ENCODE data around the gene ST3GAL4.
"Not testable (repeated sequence)": the region's sequence is repeated elsewhere in the genome, so short reads cannot be mapped to it uniquely, and the experiment has no call there.

ST3GAL4 gene

DNA sequence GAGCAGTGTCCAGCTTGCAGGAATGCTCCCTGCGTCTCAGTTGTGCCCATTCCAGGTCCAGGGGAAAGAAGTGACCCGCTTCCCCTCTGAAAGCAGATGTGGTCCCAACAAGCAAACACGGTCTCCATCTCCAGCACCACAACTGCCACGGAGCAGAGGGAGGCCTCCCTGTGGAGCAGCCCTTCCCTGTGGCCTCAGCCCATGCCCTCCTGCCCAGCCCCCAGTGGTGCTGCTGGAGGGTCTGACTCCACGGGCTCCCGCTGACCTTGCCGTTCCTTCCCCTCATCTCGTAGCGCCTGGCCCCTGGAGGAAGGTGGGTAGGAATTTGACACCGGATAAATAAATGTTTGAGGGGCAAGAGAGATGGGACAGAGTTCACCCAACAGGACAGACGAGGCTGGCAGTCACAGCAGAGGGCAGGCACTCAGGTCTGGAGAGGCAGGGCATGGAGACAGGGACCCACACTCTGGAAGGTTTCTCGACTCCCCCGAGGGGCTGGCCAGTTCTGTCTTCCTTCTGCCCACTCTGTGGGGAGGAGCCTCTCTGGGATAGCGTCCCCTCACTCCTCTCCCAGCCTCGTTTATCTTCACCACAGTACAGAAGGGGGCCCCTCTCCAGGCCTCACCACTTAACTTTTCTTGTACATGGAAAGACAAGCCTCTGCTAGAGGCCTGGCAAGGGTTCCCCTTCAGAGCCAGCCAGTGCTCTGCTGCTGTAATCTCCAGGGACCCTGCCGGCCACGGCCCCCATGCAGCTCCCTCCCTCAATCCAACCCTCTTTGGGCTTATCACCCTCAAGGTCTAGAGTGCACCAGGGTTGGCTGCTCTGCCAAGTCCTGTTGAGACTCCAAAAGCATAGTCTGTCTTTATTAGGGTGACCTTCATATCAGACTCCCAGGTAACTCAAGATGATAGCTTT, 7.5 kb upstream of the ST3GAL4 start:
- DNase-seq, result peak; percentile 13

GRCh38 chr11:126348806-126349582, 6.5 kb upstream of the ST3GAL4 start:
- peak; percentile 9 for DNase-seq

- DNase-seq, result no peak
Observed at GRCh38 chr11:126350836-126351235, 4.7 kb upstream of the ST3GAL4 start.

DNA sequence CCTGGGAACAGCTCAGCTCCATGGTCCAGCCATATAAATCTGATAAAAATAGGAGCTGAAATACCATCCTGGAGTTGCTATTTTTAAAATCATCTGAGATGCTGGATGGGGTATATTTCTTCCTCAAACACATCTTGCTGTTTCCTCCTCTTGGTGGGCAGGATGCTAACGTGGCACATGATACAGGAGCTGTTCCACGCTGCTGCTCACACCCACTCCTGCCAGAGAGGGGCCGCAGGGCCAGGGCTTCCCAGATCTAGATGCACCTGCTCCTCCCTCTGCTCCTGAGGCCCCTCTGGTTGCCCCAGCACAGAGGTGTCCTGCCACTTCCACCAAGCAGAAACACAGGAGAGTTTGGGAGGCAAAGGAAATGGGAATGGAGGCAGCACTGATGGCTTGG, 3.3 kb upstream of the ST3GAL4 start:
- DNase-seq, result no peak

DNA sequence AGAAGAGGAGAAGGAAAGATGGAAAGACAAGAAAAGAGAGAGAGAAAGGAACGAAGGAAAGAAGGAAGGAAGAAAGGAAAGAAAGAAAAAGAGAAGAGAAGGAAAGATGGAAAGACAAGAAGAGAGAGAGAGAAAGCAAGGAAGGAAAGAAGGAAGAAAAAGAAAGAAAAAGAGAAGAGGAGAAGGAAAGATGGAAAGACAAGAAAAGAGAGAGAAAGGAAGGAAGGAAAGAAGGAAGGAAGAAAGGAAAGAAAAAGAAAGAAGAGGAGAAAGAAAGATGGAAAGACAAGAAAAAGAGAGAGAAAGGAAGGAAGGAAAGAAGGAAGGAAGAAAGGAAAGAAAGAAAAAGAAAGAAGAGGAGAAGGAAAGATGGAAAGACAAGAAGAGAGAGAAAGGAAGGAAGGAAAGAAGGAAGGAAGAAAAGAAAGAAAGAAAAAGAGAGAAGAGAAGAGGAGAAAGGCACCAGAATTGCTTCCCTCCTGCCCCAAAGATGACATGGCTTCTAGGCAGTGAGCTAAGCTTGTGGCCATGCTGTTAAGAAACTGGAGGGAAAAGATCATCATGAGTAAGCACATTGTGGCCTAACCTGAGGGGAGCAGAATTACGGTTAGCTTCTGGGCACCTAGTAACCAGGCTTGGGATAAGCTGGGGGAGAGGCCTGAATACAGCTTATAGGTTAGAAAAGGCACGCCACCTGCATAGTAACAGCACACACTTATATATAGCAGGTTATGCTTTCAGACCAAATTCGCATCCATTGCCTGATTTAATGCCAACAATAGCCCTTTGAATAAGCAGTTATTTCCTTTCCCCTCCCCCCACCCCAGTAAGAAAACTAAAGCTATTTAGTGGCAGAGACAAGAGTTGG, 2.3 kb upstream of the ST3GAL4 start:
- no peak for DNase-seq

DNA sequence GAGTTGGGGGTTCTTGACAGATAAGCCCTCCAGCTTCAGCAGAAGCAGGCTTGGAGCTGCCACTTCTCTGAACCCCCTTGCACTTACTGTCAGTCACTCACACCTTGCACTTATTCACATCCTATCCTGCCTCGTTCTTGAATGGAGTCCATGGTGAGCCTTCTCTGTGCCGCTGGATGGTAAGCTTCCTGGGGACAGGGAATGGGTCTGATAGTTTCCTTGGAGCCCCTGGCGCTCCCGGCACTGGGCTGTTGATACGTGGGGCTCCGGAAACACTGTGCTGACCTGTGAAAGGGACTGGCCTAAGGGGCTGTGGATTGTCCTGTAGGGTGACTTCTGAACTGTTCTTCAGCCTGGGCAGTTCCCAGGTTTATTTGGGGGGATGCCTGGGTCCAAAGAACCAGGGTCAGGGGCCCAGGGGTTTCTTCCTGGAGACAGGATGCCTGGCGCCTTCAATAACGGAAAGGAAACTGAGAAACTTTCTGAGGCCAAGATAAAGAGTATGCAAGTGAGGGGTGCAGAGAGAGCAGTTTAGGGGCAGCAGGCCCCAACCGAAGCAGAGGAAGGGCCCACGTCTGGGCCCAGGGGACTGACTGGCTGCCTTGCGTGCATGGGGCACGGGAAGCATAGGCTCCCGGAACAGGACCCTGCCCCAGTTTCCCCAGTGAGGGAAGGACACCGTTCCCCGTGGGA, 709 bp upstream of the ST3GAL4 start:
- DNase-seq, result no peak

- peak; percentile 60 for DNase-seq
Observed at GRCh38 chr11:126355926-126356897, 726 bp downstream of the ST3GAL4 start.

DNA sequence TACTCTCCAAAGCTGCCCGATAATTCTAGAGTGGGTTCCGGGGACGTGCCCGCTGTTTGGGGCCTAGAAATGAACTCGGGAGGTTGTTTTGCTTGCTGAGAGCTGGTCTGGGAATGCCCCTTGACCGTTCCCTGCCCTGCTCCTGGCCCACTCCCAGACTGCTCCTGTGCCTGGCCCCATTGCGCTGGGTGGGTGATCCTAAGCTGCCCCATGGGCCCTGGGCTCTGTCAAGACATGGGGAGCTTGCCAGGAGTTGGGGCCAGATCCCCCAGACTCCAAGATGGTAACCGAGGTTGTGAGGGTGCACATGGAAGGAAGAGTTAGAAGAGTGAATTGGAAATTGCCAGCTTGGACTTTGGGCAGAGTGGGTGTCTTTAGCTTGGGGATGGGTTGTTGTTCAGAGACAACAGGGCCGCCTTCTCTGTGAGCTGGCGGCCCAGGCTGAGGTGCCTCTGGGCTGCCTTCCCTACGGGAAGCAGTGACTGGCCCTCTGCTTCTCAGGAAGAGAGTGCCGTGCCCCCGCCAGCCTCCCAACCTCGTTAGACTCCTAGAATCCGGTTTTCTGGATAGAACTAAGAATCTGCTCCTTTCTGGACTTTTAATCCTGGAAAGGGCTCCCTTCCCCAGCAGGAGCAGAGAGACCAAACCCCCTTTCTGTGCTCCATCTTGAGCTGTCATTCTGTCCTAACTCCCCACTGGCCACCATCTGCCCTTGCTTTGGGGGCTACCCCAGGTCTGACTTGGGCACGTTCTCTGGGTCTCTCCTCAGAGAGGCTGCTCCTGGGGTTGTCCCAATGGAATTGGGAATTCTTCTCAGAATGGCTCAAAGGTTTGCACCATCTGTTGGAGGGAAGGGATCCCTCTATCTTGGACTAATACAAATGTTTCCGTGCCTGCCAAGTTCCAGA, 1.8 kb downstream of the ST3GAL4 start:
- DNase-seq, result no peak

- no peak for DNase-seq
Observed at GRCh38 chr11:126357969-126358762, 2.7 kb downstream of the ST3GAL4 start.

DNA sequence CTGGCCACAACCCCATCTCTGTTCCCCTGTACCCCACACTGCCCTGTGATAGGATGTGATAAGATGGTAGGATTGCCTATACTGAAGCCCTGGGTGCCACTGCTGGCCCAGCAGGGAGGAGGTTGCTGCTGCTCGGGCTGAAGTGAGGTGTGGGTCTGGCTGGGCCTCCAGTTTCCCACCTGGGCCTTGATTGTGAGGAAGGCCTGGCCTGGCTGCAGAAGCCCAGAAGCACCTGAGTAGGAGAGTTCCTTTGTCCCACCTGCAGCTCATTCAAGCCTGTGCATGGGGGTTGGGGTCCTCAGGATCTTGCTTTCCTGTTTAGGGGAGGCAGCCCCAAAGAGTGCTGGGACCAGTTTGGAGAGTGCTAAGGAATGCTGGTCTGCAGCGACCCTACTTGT, 3.3 kb downstream of the ST3GAL4 start:
- DNase-seq, result no peak

- no peak for DNase-seq
Observed at GRCh38 chr11:126359431-126360048, 4.1 kb downstream of the ST3GAL4 start.

GRCh38 chr11:126360049-126360446, 4.6 kb downstream of the ST3GAL4 start:
- DNase-seq, result no peak

GRCh38 chr11:126361400-126361799, 5.9 kb downstream of the ST3GAL4 start:
- no peak for DNase-seq

GRCh38 chr11:126362879-126363655, 7.6 kb downstream of the ST3GAL4 start:
- DNase-seq, result no peak

GRCh38 chr11:126363706-126364248, 8.3 kb downstream of the ST3GAL4 start:
- no peak for DNase-seq

- DNase-seq, result not testable (repeated sequence)
Observed at GRCh38 chr11:126364735-126365134, 9.2 kb downstream of the ST3GAL4 start.

GRCh38 chr11:126365508-126365907, 10.0 kb downstream of the ST3GAL4 start:
- not testable (repeated sequence) for DNase-seq

Data from CD4-positive, alpha-beta T cell treated with Interleukin-15 for 1 hour (primary cell).